IPS-NIHi11 (cell line): ENCODE results near the gene PHF21B.

Experiments used
- DNase-seq: peaks from one replicate; pipeline ENCODE4 v3.0.0; 2012; ENCODE audit warnings: mixed read lengths, low spot score

PHF21B gene

GRCh38 chr22:44840611-44841322 lies 169.0 kb downstream of the PHF21B start:
- no peak for DNase-seq

GRCh38 chr22:44839721-44840120 lies 170.1 kb downstream of the PHF21B start:
- DNase-seq: no peak

GRCh38 chr22:44839061-44839460 lies 170.7 kb downstream of the PHF21B start:
- no peak for DNase-seq

GRCh38 chr22:44838316-44839016 lies 171.3 kb downstream of the PHF21B start:
- DNase-seq: no peak

GRCh38 chr22:44837481-44837880 lies 172.3 kb downstream of the PHF21B start:
- no peak for DNase-seq

GRCh38 chr22:44834065-44834464 lies 175.7 kb downstream of the PHF21B start:
- no peak for DNase-seq

- no peak for DNase-seq
These were observed 177.9 kb downstream of the PHF21B start for GRCh38 chr22:44831885-44832284.
